Stomach (tissue), 9 donors: ENCODE measurements around the gene SLN. TPM values are rescaled to one million over a fixed set of nuclear protein-coding genes. Genes with fewer than 3 reads are reported as not detected.

Experiments
- DNase-seq, 2 donors: peaks; one replicate each; pipeline versions ENCODE4 v3.0.0 to v3.0.0-alpha.2; 2013 to 2019
- H3K27ac ChIP-seq, 5 donors: fragments of 200-600 bp in 4 of 5; sonication (generic) in 4 of 5; one replicate each; pipeline ENCODE4 v1.5.1; 2013 to 2019; ENCODE audit warnings: mild to moderate bottlenecking in 1 of 5, moderate library complexity in 1 of 5
- H3K27me3 ChIP-seq, 3 donors: fragments of 200-600 bp; sonication (generic); one replicate each; pipeline ENCODE4 v1.5.1; 2017 to 2019; ENCODE audit warnings: mixed run types in 1 of 3
- H3K36me3 ChIP-seq, 4 donors: fragments of 200-600 bp; sonication (generic); 1 replicate in 3 of 4; 2 replicates in 1 of 4; pipeline ENCODE4 v1.5.1; 2016 to 2019
- H3K4me1 ChIP-seq, 4 donors: fragments of 200-600 bp; sonication (generic); one replicate each; pipeline ENCODE4 v1.5.1; 2016 to 2019
- H3K4me3 ChIP-seq, 4 donors: fragments of 200-600 bp; sonication (generic) in 3 of 4; one replicate each; pipeline ENCODE4 v1.5.1; 2016 to 2019; ENCODE audit warnings: mild to moderate bottlenecking in 1 of 4
- H3K9me3 ChIP-seq, 4 donors: fragments of 200-600 bp; sonication (generic); one replicate each; pipeline ENCODE4 v1.5.1; 2016 to 2019
- CTCF ChIP-seq, 7 experiments: fragments of 450-650 bp in 4 of 7; fragments of 200-600 bp in 3 of 7; sonication (generic) in 3 of 7; IDR thresholded peaks; one replicate each; pipeline ENCODE4 v1.5.1; 2016 to 2019; ENCODE audit warnings: antibody characterized with exemption in 7 of 7, control low read depth in 2 of 7, mild to moderate bottlenecking in 1 of 7
- EP300 ChIP-seq: sonication (generic); formaldehyde crosslinking; IDR thresholded peaks from one replicate; pipeline ENCODE4 v1.6.1; 2017; ENCODE audit warnings: antibody characterized with exemption
- POLR2A ChIP-seq, 4 donors: fragments of 450-650 bp; IDR thresholded peaks; one replicate each; pipeline ENCODE4 v1.6.1; 2016; ENCODE audit warnings: antibody characterized with exemption in 4 of 4, control low read depth in 2 of 4, mild to moderate bottlenecking in 1 of 4, moderate library complexity in 1 of 4
- POLR2AphosphoS5 ChIP-seq, 3 donors: sonication (generic); formaldehyde crosslinking; IDR thresholded peaks; one replicate each; pipeline ENCODE4 v1.6.1; 2016; ENCODE audit warnings: antibody characterized with exemption in 3 of 3
- WGBS, 5 donors: extraction: QIAGEN DNeasy Blood & Tissue Kit in 3 of 5; methylation state at CpG; one replicate each; pipeline versions ENCODE4 v1.1.5 to v1.1.7; 2013 to 2018; 5-methylcytosine and 5-hydroxymethylcytosine counted together
- intact Hi-C: fragments of 100-400 bp; cut with DNase I; formaldehyde crosslinking; loops from one replicate; pipeline ENCODE4 v1.15.1; 2023; ENCODE audit warnings: low total_unique reads
- polyA plus RNA-seq, 3 donors: library from polyadenylated mRNA; stranded (reverse); fragments of 200-250 nt; gene quantifications; one replicate each; pipeline ENCODE4 v1.2.3, GENCODE V29; 2013
- total RNA-seq, 5 donors: library from RNA; depleted of rRNA; stranded (reverse); fragments of >200 nt; gene quantifications; one replicate each; pipeline versions ENCODE4 v1.1.0 to v1.2.3, GENCODE V29; 2014 to 2016
- donor health status: healthy with polysubstance abuse.
- donor health status: Bipolar disorder and iron deficiency.
- donor health status: healthy.

Gene SLN
- total and polyA plus RNA-seq, 8 donors: 5.3 TPM; not detected in 7

- DNase-seq: no peak
- WGBS, 5 donors: 75 to 91% (median 90%) methylated on average over 1 of the region's 1 CpG
- Histone ChIP-seq H3K27me3 (no peaks in the 10 kb centered on the region), H3K4me1 (no peaks in the 10 kb centered on the region), H3K36me3 (no peaks in the 10 kb centered on the region), H3K27ac (no peak overlapping the region), H3K4me3 (no peak overlapping the region), H3K9me3 (no peaks in the 10 kb centered on the region)
- intact Hi-C loops: no loop called here
- TF ChIP-seq EP300 (no peak), POLR2AphosphoS5 (IDR thresholded peaks at IDR 0.05) (no peak), CTCF (IDR thresholded peaks at IDR 0.05) (no peak), POLR2A (IDR thresholded peaks at IDR 0.05) (no peak)
Observed at GRCh38 chr11:107661656-107662055, 50.2 kb downstream of the SLN start.

- no peak overlapping the region for H3K27ac ChIP-seq
- H3K9me3 ChIP-seq: no peaks in the 10 kb centered on the region
- no peaks in the 10 kb centered on the region for H3K36me3 ChIP-seq
- H3K27me3 ChIP-seq: no peaks in the 10 kb centered on the region
- WGBS, 5 donors: 79 to 95% (median 86%) methylated on average over 3 of the region's 3 CpGs
- TF ChIP-seq CTCF (IDR thresholded peaks at IDR 0.05): no peak
- no peak for TF ChIP-seq POLR2AphosphoS5 (IDR thresholded peaks at IDR 0.05)
- TF ChIP-seq EP300: no peak
- no peak for TF ChIP-seq POLR2A (IDR thresholded peaks at IDR 0.05)
- H3K4me3 ChIP-seq: no peak overlapping the region
- DNase-seq: no peak
- intact Hi-C loops: no loop called here
- no peaks in the 10 kb centered on the region for H3K4me1 ChIP-seq
Observed at GRCh38 chr11:107660066-107660465, 51.8 kb downstream of the SLN start.

GRCh38 chr11:107659310-107659709, 52.5 kb downstream of the SLN start:
- Histone ChIP-seq H3K27ac (no peak overlapping the region), H3K27me3 (no peaks in the 10 kb centered on the region), H3K9me3 (no peaks in the 10 kb centered on the region), H3K4me3 (no peak overlapping the region), H3K36me3 (no peaks in the 10 kb centered on the region), H3K4me1 (no peaks in the 10 kb centered on the region)
- no peak for TF ChIP-seq EP300
- no peak for TF ChIP-seq POLR2AphosphoS5 (IDR thresholded peaks at IDR 0.05)
- no peak for TF ChIP-seq POLR2A (IDR thresholded peaks at IDR 0.05)
- TF ChIP-seq CTCF (IDR thresholded peaks at IDR 0.05): no peak
- DNase-seq: no peak
- intact Hi-C loops: no loop called here

Other genes starting within 250 kb of the SLN start
- 10 to 100 TPM in 3 of 5 donors, 1 to 10 TPM in 1, under 1 TPM in 1; 0.87 to 28.0 (median 10.5) TPM for gene ALKBH8, start 146.3 kb downstream of the SLN start, total RNA-seq
- gene ALKBH8, start 146.3 kb downstream of the SLN start, polyA plus RNA-seq: 1 to 10 TPM; 2.9 to 3.7 (median 3.3) TPM
- gene ELMOD1, start 120.9 kb downstream of the SLN start, total RNA-seq: 1 to 10 TPM in 1 of 5 donors, not detected in 4; 1.1 TPM
- under 1 TPM in 2 of 3 donors, not detected in 1; 0.15 to 0.31 TPM for gene ELMOD1, start 120.9 kb downstream of the SLN start, polyA plus RNA-seq
- gene SLC35F2, start 146.7 kb upstream of the SLN start, total RNA-seq: 10 to 100 TPM in 2 of 5 donors, 1 to 10 TPM in 3; 1.8 to 21.2 (median 9.4) TPM
- gene SLC35F2, start 146.7 kb upstream of the SLN start, polyA plus RNA-seq: 1 to 10 TPM; 5.1 to 8.7 (median 5.8) TPM
- gene RAB39A, start 216.4 kb upstream of the SLN start, total RNA-seq: 1 to 10 TPM in 1 of 5 donors, under 1 TPM in 1, not detected in 3; 0.73 to 3.2 TPM
- under 1 TPM in 2 of 3 donors, not detected in 1; 0.18 to 0.62 TPM for gene RAB39A, start 216.4 kb upstream of the SLN start, polyA plus RNA-seq